Tibial artery (tissue), 4 donors: ENCODE measurements around the gene RAD18.

ENCODE experiments used
- DNase-seq, 2 donors: peaks; one replicate each; pipeline ENCODE4 v3.0.0-alpha.2; 2019
- H3K27ac ChIP-seq, 2 donors: fragments of 200-600 bp; sonication (generic) in 1 of 2; 1 replicate in 1 of 2; 2 replicates in 1 of 2; pipeline ENCODE4 v1.5.1; 2018 to 2019; ENCODE audit warnings: mild to moderate bottlenecking in 1 of 2
- H3K27me3 ChIP-seq, 2 donors: fragments of 200-600 bp; sonication (generic) in 1 of 2; one replicate each; pipeline versions ENCODE4 v1.5.1 to v1.6.0; 2016 to 2019
- H3K36me3 ChIP-seq, 3 donors: fragments of 200-600 bp; sonication (generic) in 2 of 3; one replicate each; pipeline ENCODE4 v1.5.1; 2016 to 2019; ENCODE audit warnings: mild to moderate bottlenecking in 2 of 3
- H3K4me1 ChIP-seq, 4 donors: fragments of 200-600 bp; sonication (generic) in 2 of 4; 1 replicate in 3 of 4; 2 replicates in 1 of 4; pipeline ENCODE4 v1.5.1; 2016 to 2019
- H3K4me3 ChIP-seq, 2 donors: fragments of 200-600 bp; sonication (generic) in 1 of 2; 1 replicate in 1 of 2; 2 replicates in 1 of 2; pipeline ENCODE4 v1.5.1; 2018 to 2019; ENCODE audit warnings: mild to moderate bottlenecking in 2 of 2
- H3K9me3 ChIP-seq, 3 donors: fragments of 200-600 bp; sonication (generic) in 1 of 3; one replicate each; pipeline ENCODE4 v1.5.1; 2016 to 2019
- CTCF ChIP-seq, 2 experiments: fragments of 200-600 bp in 1 of 2; fragments of 450-650 bp in 1 of 2; IDR thresholded peaks; one replicate each; pipeline ENCODE4 v1.5.1; 2017 to 2019; ENCODE audit warnings: antibody characterized with exemption in 2 of 2, mild to moderate bottlenecking in 1 of 2, moderate library complexity in 1 of 2
- intact Hi-C: fragments of 100-400 bp; cut with DNase I; formaldehyde crosslinking; loops from one replicate; pipeline ENCODE4 v1.15.0; 2023; ENCODE audit warnings: low total_unique reads

Gene RAD18

GRCh38 chr3:8981700-8982099 is 18.4 kb upstream of the RAD18 start:
- no peak for TF ChIP-seq CTCF (IDR thresholded peaks at IDR 0.05)
- H3K9me3 ChIP-seq, result peaks cover 0 to 14% (median 10%) of the 10 kb centered on the region in 3 donors
- peaks cover 0 to 1% of the 10 kb centered on the region in 2 donors for H3K27me3 ChIP-seq
- intact Hi-C loops, result no loop called here
- no peaks in the 10 kb centered on the region for H3K4me1 ChIP-seq
- no peak overlapping the region for H3K4me3 ChIP-seq
- DNase-seq, result no peak
- H3K36me3 ChIP-seq, result no peaks in the 10 kb centered on the region
- H3K27ac ChIP-seq, result no peak overlapping the region

GRCh38 chr3:8981296-8981695 is 18.0 kb upstream of the RAD18 start:
- peaks cover 0 to 4% of the 10 kb centered on the region in 2 donors for H3K27me3 ChIP-seq
- no peak overlapping the region for H3K27ac ChIP-seq
- H3K4me3 ChIP-seq, result no peak overlapping the region
- intact Hi-C loops, result no loop called here
- H3K36me3 ChIP-seq, result no peaks in the 10 kb centered on the region
- peaks cover 0 to 14% (median 10%) of the 10 kb centered on the region in 3 donors for H3K9me3 ChIP-seq
- no peak for DNase-seq
- no peak for TF ChIP-seq CTCF (IDR thresholded peaks at IDR 0.05)
- no peaks in the 10 kb centered on the region for H3K4me1 ChIP-seq

GRCh38 chr3:8980756-8981257 is 17.5 kb upstream of the RAD18 start:
- intact Hi-C loops, result no loop called here
- no peak for DNase-seq
- no peak for TF ChIP-seq CTCF (IDR thresholded peaks at IDR 0.05)
- H3K9me3 ChIP-seq, result peaks cover 0 to 14% (median 10%) of the 10 kb centered on the region in 3 donors
- H3K36me3 ChIP-seq, result no peaks in the 10 kb centered on the region
- H3K27ac ChIP-seq, result no peak overlapping the region
- H3K27me3 ChIP-seq, result peaks cover 0 to 4% of the 10 kb centered on the region in 2 donors
- no peak overlapping the region for H3K4me3 ChIP-seq
- H3K4me1 ChIP-seq, result no peaks in the 10 kb centered on the region

GRCh38 chr3:8979262-8979661 is 16.0 kb upstream of the RAD18 start:
- Histone ChIP-seq H3K4me1 (no peaks in the 10 kb centered on the region), H3K9me3 (peaks cover 0 to 14% (median 10%) of the 10 kb centered on the region in 3 donors), H3K4me3 (no peak overlapping the region), H3K36me3 (no peaks in the 10 kb centered on the region), H3K27ac (no peak overlapping the region), H3K27me3 (peaks cover 0 to 4% of the 10 kb centered on the region in 2 donors)
- no peak for TF ChIP-seq CTCF (IDR thresholded peaks at IDR 0.05)
- no peak for DNase-seq
- intact Hi-C loops, result no loop called here

- Histone ChIP-seq H3K4me3 (no peak overlapping the region), H3K27me3 (peaks cover 0 to 4% of the 10 kb centered on the region in 2 donors), H3K4me1 (no peaks in the 10 kb centered on the region), H3K36me3 (no peaks in the 10 kb centered on the region), H3K9me3 (peaks cover 0 to 14% (median 10%) of the 10 kb centered on the region in 3 donors), H3K27ac (no peak overlapping the region)
- no peak for TF ChIP-seq CTCF (IDR thresholded peaks at IDR 0.05)
- intact Hi-C loops, result no loop called here
- DNase-seq, result no peak
Observed at GRCh38 chr3:8978551-8978950, 15.3 kb upstream of the RAD18 start.
